Mononuclear cell (primary cell): Measurements from ENCODE around the gene MX2. TPM values are rescaled to one million over a fixed set of nuclear protein-coding genes. Genes with fewer than 3 reads are reported as not detected.
"Not testable (repeated sequence)": the region's sequence is repeated elsewhere in the genome, so short reads cannot be mapped to it uniquely, and the experiment has no call there.

Experiments used
- H3K27me3 ChIP-seq: 2 replicates; pipeline ENCODE4 v1.6.0; 2011; ENCODE audit warnings: low read length, control low read depth; ENCODE audit not compliant: insufficient read depth
- H3K4me1 ChIP-seq: 2 replicates; pipeline ENCODE4 v1.5.1; 2011; ENCODE audit warnings: mild to moderate bottlenecking, low read length, control low read depth; ENCODE audit not compliant: insufficient read depth
- H3K4me3 ChIP-seq: 2 replicates; pipeline ENCODE4 v1.5.1; 2011; ENCODE audit warnings: mild to moderate bottlenecking, low read length, moderate library complexity
- H3K9me3 ChIP-seq: 2 replicates; pipeline ENCODE4 v1.5.1; 2011; ENCODE audit warnings: low read depth, mild to moderate bottlenecking, control low read depth, low read length
- total RNA-seq: library from RNA; depleted of rRNA; stranded (reverse); fragments of >200 nt; gene quantifications from one replicate; pipeline ENCODE4 v1.2.3, GENCODE V29; 2012

The MX2 gene
- total RNA-seq, 1 donor: 32.6 TPM

GRCh38 chr21:41422546-41423304 lies 60.9 kb downstream of the MX2 start:
- Histone ChIP-seq H3K4me1 (peaks cover 74% of the 10 kb centered on the region), H3K9me3 (no peaks in the 10 kb centered on the region), H3K4me3 (no peak overlapping the region), H3K27me3 (no peaks in the 10 kb centered on the region)

GRCh38 chr21:41423305-41423636 lies 61.4 kb downstream of the MX2 start:
- H3K27me3 ChIP-seq, H3K9me3 ChIP-seq, H3K4me3 ChIP-seq: not testable (repeated sequence)
- H3K4me1 ChIP-seq: peaks cover 80% of the 10 kb centered on the region

GRCh38 chr21:41425588-41425953 lies 63.7 kb downstream of the MX2 start:
- Histone ChIP-seq H3K4me3 (peak overlapping the region; percentile 84), H3K27me3 (no peaks in the 10 kb centered on the region), H3K9me3 (no peaks in the 10 kb centered on the region), H3K4me1 (peaks cover 81% of the 10 kb centered on the region)

- no peaks in the 10 kb centered on the region for H3K27me3 ChIP-seq
- H3K4me3 ChIP-seq: peak within 1 kb of the TSS; percentile 84
- no peaks in the 10 kb centered on the region for H3K9me3 ChIP-seq
- H3K4me1 ChIP-seq: peaks cover 77% of the 10 kb centered on the region
Observed at GRCh38 chr21:41425954-41426675, 64.3 kb downstream of the MX2 start, which contains the start of gene MX1. MX1 (plus strand) TSS chr21:41426239; CDS start chr21:41432071, 5,832 bp downstream.

GRCh38 chr21:41426676-41427404 lies 65.0 kb downstream of the MX2 start:
- H3K27me3 ChIP-seq: no peaks in the 10 kb centered on the region
- H3K4me1 ChIP-seq: peaks cover 79% of the 10 kb centered on the region
- H3K9me3 ChIP-seq: no peaks in the 10 kb centered on the region
- peak overlapping the region; percentile 84 for H3K4me3 ChIP-seq

GRCh38 chr21:41427556-41427955 lies 65.7 kb downstream of the MX2 start:
- Histone ChIP-seq H3K4me3 (peak overlapping the region; percentile 84), H3K4me1 (peaks cover 79% of the 10 kb centered on the region), H3K9me3 (no peaks in the 10 kb centered on the region), H3K27me3 (no peaks in the 10 kb centered on the region)

GRCh38 chr21:41428311-41428710 lies 66.5 kb downstream of the MX2 start:
- Histone ChIP-seq H3K27me3 (no peaks in the 10 kb centered on the region), H3K4me1 (peaks cover 76% of the 10 kb centered on the region)

GRCh38 chr21:41428847-41429246 lies 67.0 kb downstream of the MX2 start:
- no peak overlapping the region for H3K4me3 ChIP-seq

More at GRCh38 chr21:41428311-41428710, 66.5 kb downstream of the MX2 start:
- Histone ChIP-seq H3K4me3 (no peak overlapping the region), H3K9me3 (no peaks in the 10 kb centered on the region)

GRCh38 chr21:41429305-41429704 lies 67.5 kb downstream of the MX2 start:
- H3K4me3 ChIP-seq: no peak overlapping the region
- no peaks in the 10 kb centered on the region for H3K27me3 ChIP-seq
- peaks cover 5% of the 10 kb centered on the region for H3K9me3 ChIP-seq
- peaks cover 66% of the 10 kb centered on the region for H3K4me1 ChIP-seq

More at GRCh38 chr21:41428847-41429246, 67.0 kb downstream of the MX2 start:
- Histone ChIP-seq H3K4me1 (peaks cover 70% of the 10 kb centered on the region), H3K9me3 (peaks cover under 1% of the 10 kb centered on the region), H3K27me3 (no peaks in the 10 kb centered on the region)

GRCh38 chr21:41429925-41430491 lies 68.2 kb downstream of the MX2 start:
- H3K27me3 ChIP-seq: no peaks in the 10 kb centered on the region
- peaks cover 59% of the 10 kb centered on the region for H3K4me1 ChIP-seq
- no peak overlapping the region for H3K4me3 ChIP-seq
- H3K9me3 ChIP-seq: peaks cover 10% of the 10 kb centered on the region

GRCh38 chr21:41431788-41432548 lies 70.1 kb downstream of the MX2 start:
- Histone ChIP-seq H3K9me3 (peaks cover 10% of the 10 kb centered on the region), H3K4me1 (peaks cover 48% of the 10 kb centered on the region), H3K27me3 (no peaks in the 10 kb centered on the region), H3K4me3 (no peak overlapping the region)

GRCh38 chr21:41432562-41433460 lies 71.0 kb downstream of the MX2 start:
- Histone ChIP-seq H3K4me1 (peaks cover 39% of the 10 kb centered on the region), H3K9me3 (peaks cover 10% of the 10 kb centered on the region), H3K4me3 (no peak overlapping the region), H3K27me3 (no peaks in the 10 kb centered on the region)

- no peaks in the 10 kb centered on the region for H3K27me3 ChIP-seq
- H3K4me1 ChIP-seq: peaks cover 32% of the 10 kb centered on the region
- H3K9me3 ChIP-seq: peaks cover 10% of the 10 kb centered on the region
- no peak overlapping the region for H3K4me3 ChIP-seq
Observed at GRCh38 chr21:41433566-41433965, 71.7 kb downstream of the MX2 start.
